GM21423 (cell line): ENCODE results near the gene BLNK.

Source experiments
- ATAC-seq: cut with Tn5 transposase; IDR thresholded peaks from one replicate; pipeline ENCODE4 v1.9.1; 2021; ENCODE audit warnings: mild to moderate bottlenecking, moderate library complexity; ENCODE audit not compliant: unreplicated experiment

BLNK gene

GRCh38 chr10:96264938-96265337 lies 6.4 kb downstream of the BLNK start:
- no peak for ATAC-seq

- ATAC-seq = no peak
Measured at GRCh38 chr10:96263669-96264068, 7.7 kb downstream of the BLNK start.

GRCh38 chr10:96263176-96263575 lies 8.2 kb downstream of the BLNK start:
- no peak for ATAC-seq

DNA sequence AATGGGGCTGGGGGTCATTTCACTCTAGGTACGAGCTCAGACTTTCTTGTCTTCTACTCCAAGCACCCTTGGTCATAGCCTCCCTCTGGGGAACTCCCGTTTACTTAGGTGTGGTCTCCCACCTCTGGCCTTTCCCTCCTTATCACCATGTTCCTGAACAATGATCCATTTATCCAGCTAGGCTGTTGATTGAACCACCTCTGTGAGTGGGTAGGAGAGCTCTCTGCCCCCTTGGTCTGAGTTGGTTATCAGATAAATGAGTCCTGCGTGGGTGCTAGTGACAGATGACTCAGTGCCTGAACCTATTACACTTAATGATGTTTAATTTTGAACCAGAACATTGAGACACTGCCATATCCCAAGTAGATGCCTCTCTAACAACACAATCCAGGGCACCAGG lies 9.4 kb downstream of the BLNK start:
- ATAC-seq = no peak

DNA sequence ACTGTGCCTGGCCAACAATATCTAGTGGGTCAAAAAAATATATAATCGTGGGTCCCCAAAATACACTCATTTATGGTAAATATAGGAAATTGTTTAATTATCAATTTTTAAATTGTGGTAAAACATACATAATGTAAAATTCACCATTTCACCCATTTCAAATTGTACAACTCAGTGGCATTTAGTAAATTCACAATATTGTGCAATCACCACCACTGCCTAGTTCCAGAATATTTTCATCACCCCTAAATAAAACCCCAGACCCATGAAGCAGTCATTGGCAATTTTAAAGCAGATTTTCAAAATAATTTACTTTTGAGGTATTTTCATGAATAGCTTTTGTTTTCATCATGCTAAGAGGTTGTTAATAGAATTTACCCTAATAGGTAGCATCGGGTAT lies 10.2 kb downstream of the BLNK start:
- ATAC-seq = no peak

GRCh38 chr10:96260014-96260413 lies 11.4 kb downstream of the BLNK start:
- ATAC-seq = no peak

GRCh38 chr10:96259150-96259549 lies 12.2 kb downstream of the BLNK start:
- no peak for ATAC-seq

- ATAC-seq = no peak
Measured at GRCh38 chr10:96257944-96258343, 13.4 kb downstream of the BLNK start.

DNA sequence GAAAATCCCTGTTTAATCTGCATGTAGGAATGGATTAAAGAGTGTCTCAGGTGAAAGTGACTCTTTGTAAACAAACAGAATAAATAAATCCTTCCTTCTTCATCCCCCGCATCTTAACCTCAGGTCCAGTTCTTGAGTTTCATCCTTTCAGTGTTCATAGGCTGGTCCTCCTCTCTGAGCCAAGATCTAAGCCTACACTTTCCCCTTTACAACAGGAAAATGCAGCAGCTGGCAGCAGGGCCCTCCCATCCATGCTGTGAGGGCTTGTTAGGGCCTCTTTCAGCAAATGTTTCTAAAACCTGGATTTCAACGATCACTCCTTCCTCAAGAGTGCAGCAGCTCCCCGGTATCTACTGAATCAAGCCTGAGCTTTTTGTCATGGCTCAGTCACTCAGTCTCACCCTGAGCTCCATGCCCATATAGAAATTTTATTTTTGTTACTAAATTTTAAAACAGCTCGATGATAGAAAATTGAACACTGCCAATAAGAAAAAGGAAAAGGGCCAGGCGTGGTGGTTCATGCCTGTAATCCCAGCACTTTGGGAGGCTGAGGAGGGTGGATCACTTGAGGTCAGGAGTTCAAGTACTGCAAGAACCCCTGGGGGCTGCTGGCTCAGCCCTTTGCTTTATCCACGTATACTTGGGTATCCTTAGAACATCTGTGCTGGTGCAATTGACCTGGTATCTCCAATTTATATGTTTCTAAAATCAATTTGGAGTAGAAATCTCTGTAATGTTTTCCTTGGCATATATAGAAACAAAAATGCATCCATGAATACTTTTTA lies 15.6 kb downstream of the BLNK start:
- ATAC-seq = no peak

- no peak for ATAC-seq
Measured at GRCh38 chr10:96254976-96255375, 16.4 kb downstream of the BLNK start.

- ATAC-seq = no peak
Measured at GRCh38 chr10:96252730-96253129, 18.6 kb downstream of the BLNK start.

DNA sequence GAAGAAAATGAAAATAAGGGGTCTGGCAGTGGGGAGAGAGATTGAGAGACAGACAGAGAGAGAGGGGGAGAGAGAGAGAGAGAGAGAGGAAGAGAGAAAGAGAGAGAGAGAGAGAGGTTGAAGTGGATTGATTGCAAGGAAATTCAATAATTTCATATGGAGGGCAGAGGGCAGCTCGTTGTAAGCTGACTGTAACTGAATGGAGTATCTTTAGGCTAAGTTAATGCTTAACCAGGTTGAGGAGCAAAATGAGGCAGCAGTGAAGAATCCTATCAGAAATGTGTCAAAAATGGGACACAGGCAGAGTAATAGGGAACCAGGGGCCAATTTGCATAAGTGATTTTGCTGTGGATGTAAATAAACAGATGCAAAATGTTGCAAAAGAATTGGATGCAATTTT lies 21.0 kb downstream of the BLNK start:
- ATAC-seq = no peak

- ATAC-seq = no peak
Measured at GRCh38 chr10:96249264-96249663, 22.1 kb downstream of the BLNK start.

DNA sequence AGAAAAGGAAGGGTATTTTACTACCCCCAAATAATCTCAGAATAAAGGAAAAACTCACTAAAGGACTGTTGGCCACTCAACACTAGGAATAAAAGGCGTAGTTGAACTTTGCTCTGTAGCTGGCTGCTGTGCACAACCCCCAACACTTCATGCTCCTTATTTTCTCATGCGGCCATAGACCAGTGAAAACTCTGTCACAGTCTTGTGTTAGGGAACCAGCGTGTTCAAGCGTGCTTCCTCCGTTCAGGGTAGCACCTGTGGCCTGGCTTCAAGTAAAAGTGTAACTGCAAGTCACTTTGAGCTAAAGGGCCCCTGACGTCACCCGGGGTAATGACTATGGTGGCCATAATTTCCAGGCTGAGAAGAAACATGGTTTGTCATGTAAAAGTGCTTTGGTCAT lies 27.0 kb downstream of the BLNK start:
- ATAC-seq = peak; percentile 98

DNA sequence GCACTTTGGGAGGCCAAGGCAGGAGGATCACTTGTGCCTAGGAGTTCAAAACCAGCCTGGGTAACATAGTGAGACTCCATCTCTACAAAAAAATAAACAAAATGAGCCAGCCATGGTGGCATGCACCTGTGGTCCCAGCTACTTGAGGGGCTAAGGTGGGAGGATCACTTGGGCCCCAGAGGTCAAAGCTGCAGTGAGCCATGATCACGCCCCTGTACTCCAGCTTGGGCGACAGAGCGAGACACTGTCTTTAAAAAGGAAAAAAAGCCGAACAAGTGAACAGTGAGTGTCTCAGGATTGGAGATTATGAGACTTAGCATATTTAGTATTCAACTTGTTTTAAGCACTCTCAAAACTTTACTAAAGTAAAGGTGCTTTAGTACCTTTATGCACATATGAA lies 28.1 kb downstream of the BLNK start:
- no peak for ATAC-seq

DNA sequence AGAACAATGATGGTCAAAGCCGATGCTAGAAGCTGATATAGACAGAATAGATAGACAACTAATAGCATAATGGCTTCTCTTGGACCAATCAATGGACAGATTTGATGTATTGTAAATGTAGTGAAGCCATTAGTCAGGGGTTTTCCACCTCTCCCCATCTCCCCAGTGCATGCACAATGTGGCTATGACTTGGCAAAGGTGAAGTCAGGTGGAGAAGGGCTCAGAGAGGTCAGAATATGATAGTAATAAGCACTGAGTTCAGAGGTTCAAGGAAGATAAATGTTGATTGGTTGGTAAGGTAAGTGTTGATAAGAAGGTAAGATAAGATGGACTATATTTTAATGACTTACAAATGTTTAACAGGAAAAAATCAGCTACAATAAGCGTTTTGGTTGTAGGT lies 28.5 kb downstream of the BLNK start:
- ATAC-seq = no peak

GRCh38 chr10:96238646-96239623 lies 32.4 kb downstream of the BLNK start:
- no peak for ATAC-seq

DNA sequence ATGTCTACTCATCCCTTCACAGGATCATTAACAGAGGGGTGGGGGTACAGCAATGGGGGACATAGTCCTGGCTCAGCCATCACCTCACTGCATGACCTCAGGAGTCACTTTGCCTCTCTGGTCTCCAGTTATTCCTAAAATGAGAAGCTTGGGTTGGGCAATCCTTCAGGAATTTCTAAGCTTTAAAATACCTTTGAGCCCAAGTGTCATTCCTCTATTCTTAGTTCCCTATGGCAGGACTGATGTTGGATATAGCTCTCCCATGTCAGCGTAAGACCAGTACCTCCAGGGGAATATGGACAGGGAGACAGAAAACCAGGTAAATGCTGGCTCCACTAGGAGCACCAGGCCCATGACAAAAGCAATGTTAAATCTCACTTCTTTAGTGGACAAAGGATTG lies 34.5 kb downstream of the BLNK start:
- no peak for ATAC-seq

DNA sequence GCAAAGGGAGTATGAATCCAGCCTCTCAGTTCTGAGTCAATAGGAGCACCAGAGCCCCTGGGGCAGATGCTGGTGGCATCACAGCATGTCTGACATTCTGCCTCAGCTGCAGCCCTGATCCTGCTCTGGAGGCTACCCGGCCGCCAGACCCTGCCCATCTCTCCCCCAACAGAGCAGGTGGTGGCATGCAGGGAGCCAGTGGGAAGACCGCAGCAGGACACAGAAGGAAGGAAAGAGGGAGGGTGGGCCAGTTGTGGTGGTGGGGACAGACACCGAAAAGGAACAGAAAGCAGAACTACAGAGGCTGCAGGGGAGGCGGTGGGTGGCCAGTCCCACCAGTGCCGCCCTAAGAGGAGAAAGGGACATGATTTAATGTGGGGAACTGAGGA lies 35.3 kb downstream of the BLNK start:
- no peak for ATAC-seq

GRCh38 chr10:96235326-96236089 lies 35.9 kb downstream of the BLNK start:
- ATAC-seq = no peak

DNA sequence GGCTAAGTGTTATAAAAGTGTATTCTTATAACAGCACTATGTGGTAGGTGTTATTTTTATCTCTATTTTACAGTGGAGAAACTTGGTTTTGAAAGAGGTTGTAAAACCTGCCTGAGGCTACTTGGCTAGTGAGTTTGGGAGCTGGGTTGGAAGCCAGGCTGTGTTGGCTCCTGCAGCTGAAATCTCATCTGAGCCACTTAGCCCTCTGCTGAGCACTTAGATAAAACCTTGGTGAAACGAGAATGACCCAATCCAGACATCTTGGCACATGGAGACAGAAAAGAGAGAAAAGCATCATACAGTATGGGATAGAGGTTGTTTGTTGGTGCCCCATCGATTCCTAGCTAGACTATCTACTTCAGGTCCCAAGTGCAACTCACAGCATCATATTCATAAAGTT lies 37.4 kb downstream of the BLNK start:
- no peak for ATAC-seq
